Upper lobe of left lung (tissue), 6 donors: ENCODE results near the gene CHCHD2. TPM values are rescaled to one million over a fixed set of nuclear protein-coding genes. Genes with fewer than 3 reads are reported as not detected.
"Not testable (repeated sequence)": the region's sequence is repeated elsewhere in the genome, so short reads cannot be mapped to it uniquely, and the experiment has no call there.

Source experiments
- ATAC-seq, 2 donors: fragments of 200-7000 bp; cut with Tn5 transposase; one replicate each; pipeline ENCODE4 v1.9.1; 2022; ENCODE audit warnings: mild to moderate bottlenecking in 2 of 2, moderate library complexity in 2 of 2; ENCODE audit not compliant: low FRiP score in 2 of 2
- DNase-seq, 2 donors: peaks; one replicate each; pipeline ENCODE4 v3.0.0-alpha.2; 2019 to 2020
- H3K27ac ChIP-seq, 4 donors: fragments of 200-600 bp; sonication (generic); one replicate each; pipeline ENCODE4 v1.5.1; 2016 to 2019
- H3K27me3 ChIP-seq, 4 donors: fragments of 200-600 bp; sonication (generic); one replicate each; pipeline ENCODE4 v1.5.1; 2017 to 2019
- H3K36me3 ChIP-seq, 4 donors: fragments of 200-600 bp; sonication (generic); one replicate each; pipeline ENCODE4 v1.5.1; 2016 to 2019
- H3K4me1 ChIP-seq, 4 donors: fragments of 200-600 bp; sonication (generic); one replicate each; pipeline ENCODE4 v1.5.1; 2018 to 2019
- H3K4me3 ChIP-seq, 4 donors: fragments of 200-600 bp; sonication (generic); one replicate each; pipeline ENCODE4 v1.5.1; 2017 to 2019; ENCODE audit warnings: mild to moderate bottlenecking in 2 of 4, moderate library complexity in 1 of 4
- H3K9me3 ChIP-seq, 4 donors: fragments of 200-600 bp; sonication (generic); one replicate each; pipeline ENCODE4 v1.5.1; 2018 to 2019
- EP300 ChIP-seq, 4 donors: sonication (generic); formaldehyde crosslinking; IDR thresholded peaks; one replicate each; pipeline ENCODE4 v1.5.1; 2017; ENCODE audit warnings: antibody characterized with exemption in 4 of 4, control low read depth in 2 of 4
- POLR2A ChIP-seq, 4 donors: fragments of 450-650 bp; IDR thresholded peaks; one replicate each; pipeline ENCODE4 v1.5.1; 2016 to 2017; ENCODE audit warnings: antibody characterized with exemption in 4 of 4, mild to moderate bottlenecking in 2 of 4
- POLR2AphosphoS5 ChIP-seq, 2 donors: sonication (generic); formaldehyde crosslinking; IDR thresholded peaks; one replicate each; pipeline ENCODE4 v1.5.1; 2017; ENCODE audit warnings: antibody characterized with exemption in 2 of 2
- WGBS, 2 donors: methylation state at CpG; one replicate each; pipeline ENCODE4 v1.1.5; 2017 to 2018; 5-methylcytosine and 5-hydroxymethylcytosine counted together
- total RNA-seq, 6 donors: library from RNA; depleted of rRNA in 4 of 6; stranded (reverse); fragments of >200 nt in 4 of 6; gene quantifications; one replicate each; pipeline versions ENCODE4 v1.1.0 to v1.2.1, GENCODE V29; 2016 to 2021
- TF ChIP-seq, protein P1 (sequence below), 6 experiments: fragments of 450-650 bp in 4 of 6; fragments of 200-600 bp in 2 of 6; sonication (generic) in 2 of 6; IDR thresholded peaks; one replicate each; pipeline ENCODE4 v1.5.1; 2016 to 2019; ENCODE audit warnings: antibody characterized with exemption in 6 of 6
- donor health status: DM: no; HTN: no; CAD: no; lungs with moderate emphysema.
- donor health status: DM: no; HTN: yes; CAD: no; lungs with severe emphysema.

The CHCHD2 gene
- total RNA-seq, 6 donors from 2014 or later = 61.8 to 307 (median 203) TPM

DNA sequence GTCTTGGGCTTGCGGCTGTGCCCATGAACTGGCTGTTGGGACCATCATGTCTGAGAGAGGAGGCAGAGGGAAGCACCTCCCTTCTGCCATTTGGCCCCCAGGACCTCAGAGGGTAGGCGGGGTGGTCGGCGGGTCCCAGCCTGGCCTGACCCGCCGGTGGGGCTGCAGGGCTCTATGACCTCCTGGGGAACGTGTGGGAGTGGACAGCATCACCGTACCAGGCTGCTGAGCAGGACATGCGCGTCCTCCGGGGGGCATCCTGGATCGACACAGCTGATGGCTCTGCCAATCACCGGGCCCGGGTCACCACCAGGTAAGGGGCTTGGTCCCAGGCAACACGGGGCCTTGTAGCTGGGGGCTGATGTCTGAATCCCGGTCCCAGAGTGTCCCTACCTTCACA is 28.1 kb downstream of the CHCHD2 start:
- no peak overlapping the region for H3K27ac ChIP-seq
- 94 to 97% methylated on average over 11 to 14 of the region's 16 CpGs for WGBS, 2 donors
- no peaks in the 10 kb centered on the region for H3K9me3 ChIP-seq
- H3K36me3 ChIP-seq = peaks cover 3 to 38% (median 27%) of the 10 kb centered on the region in 4 donors
- peak; percentile 18 to 75 for DNase-seq
- TF ChIP-seq EP300 (IDR thresholded peaks at IDR 0.05) (no peak), POLR2AphosphoS5 (IDR thresholded peaks at IDR 0.05) (no peak), POLR2A (IDR thresholded peaks at IDR 0.05) (no peak)
- TF ChIP-seq, protein P1, sequence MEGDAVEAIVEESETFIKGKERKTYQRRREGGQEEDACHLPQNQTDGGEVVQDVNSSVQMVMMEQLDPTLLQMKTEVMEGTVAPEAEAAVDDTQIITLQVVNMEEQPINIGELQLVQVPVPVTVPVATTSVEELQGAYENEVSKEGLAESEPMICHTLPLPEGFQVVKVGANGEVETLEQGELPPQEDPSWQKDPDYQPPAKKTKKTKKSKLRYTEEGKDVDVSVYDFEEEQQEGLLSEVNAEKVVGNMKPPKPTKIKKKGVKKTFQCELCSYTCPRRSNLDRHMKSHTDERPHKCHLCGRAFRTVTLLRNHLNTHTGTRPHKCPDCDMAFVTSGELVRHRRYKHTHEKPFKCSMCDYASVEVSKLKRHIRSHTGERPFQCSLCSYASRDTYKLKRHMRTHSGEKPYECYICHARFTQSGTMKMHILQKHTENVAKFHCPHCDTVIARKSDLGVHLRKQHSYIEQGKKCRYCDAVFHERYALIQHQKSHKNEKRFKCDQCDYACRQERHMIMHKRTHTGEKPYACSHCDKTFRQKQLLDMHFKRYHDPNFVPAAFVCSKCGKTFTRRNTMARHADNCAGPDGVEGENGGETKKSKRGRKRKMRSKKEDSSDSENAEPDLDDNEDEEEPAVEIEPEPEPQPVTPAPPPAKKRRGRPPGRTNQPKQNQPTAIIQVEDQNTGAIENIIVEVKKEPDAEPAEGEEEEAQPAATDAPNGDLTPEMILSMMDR (IDR thresholded peaks at IDR 0.05) = no peak
- H3K4me1 ChIP-seq = peaks cover 4 to 15% (median 8%) of the 10 kb centered on the region in 4 donors
- H3K27me3 ChIP-seq = no peaks in the 10 kb centered on the region
- no peak overlapping the region for H3K4me3 ChIP-seq
- ATAC-seq = no peak

DNA sequence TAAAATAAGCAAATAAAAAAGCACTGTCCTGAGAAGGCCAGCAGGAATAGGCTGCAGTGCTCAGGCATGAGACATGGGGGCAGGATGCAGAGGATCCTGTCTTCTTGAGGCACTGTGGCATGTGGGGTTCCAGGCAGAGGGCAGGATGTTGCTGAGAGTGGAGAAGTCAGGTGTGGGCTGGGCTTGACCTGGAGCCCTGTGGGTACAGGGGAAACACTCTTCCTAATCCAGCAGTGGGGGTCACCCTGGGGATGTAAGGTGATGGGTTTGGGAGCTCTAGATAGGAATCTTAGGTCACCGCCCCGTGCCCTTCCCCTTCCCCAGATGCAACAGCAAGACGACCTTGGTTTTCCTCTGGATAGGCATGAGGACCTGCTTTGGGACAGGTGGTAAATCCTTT is 28.6 kb downstream of the CHCHD2 start:
- Histone ChIP-seq H3K4me1 (peaks cover 4 to 15% (median 8%) of the 10 kb centered on the region in 4 donors), H3K4me3 (no peak overlapping the region), H3K36me3 (peaks cover 3 to 43% (median 29%) of the 10 kb centered on the region in 4 donors), H3K27me3 (no peaks in the 10 kb centered on the region), H3K27ac (no peak overlapping the region), H3K9me3 (no peaks in the 10 kb centered on the region)
- TF ChIP-seq, protein P1 (IDR thresholded peaks at IDR 0.05) = no peak
- TF ChIP-seq POLR2A (IDR thresholded peaks at IDR 0.05) = no peak
- no peak for TF ChIP-seq EP300 (IDR thresholded peaks at IDR 0.05)
- TF ChIP-seq POLR2AphosphoS5 (IDR thresholded peaks at IDR 0.05) = no peak
- DNase-seq (peak in 1 of 2 donors; percentile 8), ATAC-seq (no peak)
- 80 to 90% methylated on average over 1 to 3 of the region's 3 CpGs for WGBS, 2 donors

DNA sequence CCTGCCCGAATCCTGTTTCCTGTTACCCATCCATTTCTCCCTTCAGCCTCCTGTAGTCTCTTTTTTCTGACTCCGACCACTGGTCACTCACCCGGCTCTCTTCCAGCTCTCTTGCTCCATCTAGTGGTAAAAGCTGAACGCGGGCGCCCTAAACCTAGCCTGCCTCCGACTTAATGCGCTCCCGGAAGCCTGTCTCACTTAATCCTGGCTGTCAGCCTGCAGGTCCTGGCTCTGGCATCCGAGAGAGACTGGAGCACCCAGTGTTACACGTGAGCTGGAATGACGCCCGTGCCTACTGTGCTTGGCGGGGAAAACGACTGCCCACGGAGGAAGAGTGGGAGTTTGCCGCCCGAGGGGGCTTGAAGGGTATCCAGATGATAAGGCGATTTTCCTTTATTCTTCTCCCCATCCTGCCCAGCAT is 31.9 kb downstream of the CHCHD2 start:
- Histone ChIP-seq H3K4me3 (no peak overlapping the region), H3K4me1 (peaks cover 3 to 10% (median 4%) of the 10 kb centered on the region in 4 donors), H3K9me3 (no peaks in the 10 kb centered on the region), H3K36me3 (peaks cover 10 to 54% (median 31%) of the 10 kb centered on the region in 4 donors), H3K27me3 (no peaks in the 10 kb centered on the region), H3K27ac (peak overlapping the region in 1 of 4 donors; percentile 36)
- TF ChIP-seq EP300 (IDR thresholded peaks at IDR 0.05) (no peak), POLR2A (IDR thresholded peaks at IDR 0.05) (peak in 1 of 4 donors; percentile 8)
- TF ChIP-seq, protein P1 (IDR thresholded peaks at IDR 0.05) = peak; percentile 82 to 91 (median 88)
- WGBS, 2 donors = 14 to 27% methylated on average over 18 to 19 of the region's 19 CpGs
- ATAC-seq (peak; percentile 95 to 97), DNase-seq (peak in 1 of 2 donors; percentile 91)

DNA sequence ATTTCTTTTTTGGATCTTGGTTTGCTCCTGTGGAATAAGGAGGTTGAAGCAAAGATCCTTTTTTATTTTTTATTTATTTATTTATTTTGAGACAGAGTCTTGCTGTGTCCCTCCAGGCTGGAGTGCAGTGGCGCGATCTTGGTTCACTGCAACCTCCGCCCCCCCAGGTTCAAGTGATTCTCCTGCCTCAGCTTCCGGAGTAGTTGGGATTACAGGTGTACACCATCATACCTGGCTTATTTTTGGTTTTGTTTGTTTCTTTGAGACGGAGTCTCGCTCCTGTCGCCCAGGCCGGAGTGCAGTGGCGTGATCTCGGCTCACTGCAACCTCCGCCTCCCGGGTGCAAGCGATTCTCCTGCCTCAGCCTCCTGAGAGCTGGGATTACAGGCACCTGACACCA is 39.9 kb downstream of the CHCHD2 start:
- 93 to 97% methylated on average over 13 of the region's 13 CpGs for WGBS, 2 donors
- Histone ChIP-seq H3K36me3 (peaks cover 11 to 53% (median 25%) of the 10 kb centered on the region in 4 donors), H3K4me1 (peaks cover 8 to 16% (median 10%) of the 10 kb centered on the region in 4 donors)
- H3K4me3 ChIP-seq, H3K9me3 ChIP-seq, H3K27me3 ChIP-seq, ATAC-seq, H3K27ac ChIP-seq: not testable (repeated sequence)
- DNase-seq = peak in 1 of 2 donors; percentile 3

DNA sequence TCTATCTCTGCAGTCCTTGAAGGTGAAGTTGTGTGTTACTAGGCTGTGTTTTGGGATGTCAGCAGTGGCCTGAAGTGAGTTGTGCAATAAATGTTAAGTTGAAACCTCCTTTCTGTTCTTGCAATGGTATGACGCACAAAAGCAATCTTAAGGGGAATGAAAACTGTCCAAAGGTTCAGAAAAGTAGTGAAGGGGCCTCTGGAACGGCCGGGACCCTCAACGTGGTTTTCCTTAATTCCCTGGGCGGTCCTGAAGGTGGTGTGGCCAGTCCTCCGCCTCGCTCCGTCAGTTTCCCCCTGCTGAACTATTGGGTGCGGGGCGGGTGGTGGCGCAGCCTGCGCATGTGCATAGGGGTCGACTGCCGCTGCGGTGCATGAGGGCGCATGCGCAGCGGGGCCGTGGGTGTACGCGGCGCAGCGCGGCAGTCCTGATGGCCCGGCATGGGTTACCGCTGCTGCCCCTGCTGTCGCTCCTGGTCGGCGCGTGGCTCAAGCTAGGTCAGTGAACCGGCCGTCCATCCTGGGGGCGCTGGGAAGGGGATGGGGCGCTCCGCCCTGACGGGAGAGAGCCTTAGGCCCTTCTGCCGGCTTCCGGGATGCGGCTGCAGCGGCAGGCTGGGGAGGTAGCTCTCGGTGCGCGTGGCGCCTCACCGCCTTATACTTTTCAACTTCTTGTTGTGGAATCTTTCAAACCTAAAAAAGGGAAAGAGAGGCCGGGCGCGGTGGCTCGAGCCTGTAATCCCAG is 42.2 kb downstream of the CHCHD2 start, which contains the start of gene SUMF2:
Gene SUMF2 (plus strand): TSS at position 405 of the 744 bp plus-strand sequence. CDS start 26 bp downstream, at position 431.
- 1% methylated on average over 21 to 44 of the region's 49 CpGs for whole genome bisulfite sequencing, 2 donors
- TF ChIP-seq POLR2A (IDR thresholded peaks at IDR 0.05) (peak in 3 of 4 donors; percentile 82 to 94 (median 84)), POLR2AphosphoS5 (IDR thresholded peaks at IDR 0.05) (peak; percentile 93 to 95), EP300 (IDR thresholded peaks at IDR 0.05) (no peak)
- TF ChIP-seq, protein P1 (IDR thresholded peaks at IDR 0.05) = peak; percentile 17 to 51 (median 34)

More for the DNA sequence above, 42.2 kb downstream of the CHCHD2 start, which contains the start of gene SUMF2:
- peak within 1 kb of the TSS; percentile 71 to 97 (median 85) for H3K4me3 ChIP-seq
- peak within 1 kb of the TSS; percentile 87 to 94 (median 90) for H3K27ac ChIP-seq
- ATAC-seq (peak; percentile 98 to 99), DNase-seq (peak; percentile 94 to 98)
- peaks cover 12 to 52% (median 30%) of the 10 kb centered on the region in 4 donors for H3K36me3 ChIP-seq
- peaks cover 8 to 16% (median 10%) of the 10 kb centered on the region in 4 donors for H3K4me1 ChIP-seq
- H3K9me3 ChIP-seq = no peaks in the 10 kb centered on the region
- H3K27me3 ChIP-seq = no peaks in the 10 kb centered on the region
